Measurements from ENCODE around the gene PRKCA.

The PRKCA gene

DNA sequence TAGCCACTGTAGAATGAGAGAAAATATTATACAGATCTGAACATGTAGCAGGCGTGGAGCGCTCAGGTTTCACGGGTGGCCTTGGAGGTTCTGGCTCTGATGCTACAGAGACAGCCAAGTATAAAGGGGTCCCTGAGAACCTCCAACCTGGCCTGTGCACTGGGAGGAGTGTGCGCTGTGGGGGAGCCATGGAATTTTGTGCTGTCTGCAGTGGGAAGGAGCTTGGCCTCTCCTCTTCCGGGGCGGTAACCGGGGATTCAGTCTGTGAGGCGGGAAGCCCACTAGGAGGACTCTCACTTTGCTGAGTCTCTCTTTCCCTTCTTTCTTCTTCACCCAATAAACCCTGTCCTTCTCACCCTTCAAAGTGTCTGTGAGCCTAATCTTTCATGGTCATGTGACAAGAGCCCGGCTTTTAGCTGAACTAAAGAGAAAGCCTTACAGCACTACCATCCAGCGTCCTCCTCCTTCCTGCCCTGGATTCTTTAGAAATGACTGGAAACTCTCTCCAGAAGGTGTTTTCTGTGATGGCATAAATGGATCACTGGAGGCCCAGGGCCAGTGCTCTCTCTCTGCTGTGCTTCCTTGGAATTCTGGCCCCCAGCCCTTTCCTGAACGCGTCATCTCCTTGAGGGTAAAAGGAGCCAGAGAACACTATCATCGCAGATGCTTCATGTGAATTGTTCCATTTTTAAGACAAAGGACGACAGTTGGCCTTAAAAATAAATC is 300.4 kb downstream of the PRKCA start:
- no peak for TF ChIP-seq TAF1 (IDR thresholded peaks at IDR 0.05; ENCODE audit: borderline replicate concordance, insufficient read depth, low read length)
- no peak for TF ChIP-seq POLR2AphosphoS5 (IDR thresholded peaks at IDR 0.05; ENCODE audit: low read depth, low read length)
- TF ChIP-seq, protein P1, sequence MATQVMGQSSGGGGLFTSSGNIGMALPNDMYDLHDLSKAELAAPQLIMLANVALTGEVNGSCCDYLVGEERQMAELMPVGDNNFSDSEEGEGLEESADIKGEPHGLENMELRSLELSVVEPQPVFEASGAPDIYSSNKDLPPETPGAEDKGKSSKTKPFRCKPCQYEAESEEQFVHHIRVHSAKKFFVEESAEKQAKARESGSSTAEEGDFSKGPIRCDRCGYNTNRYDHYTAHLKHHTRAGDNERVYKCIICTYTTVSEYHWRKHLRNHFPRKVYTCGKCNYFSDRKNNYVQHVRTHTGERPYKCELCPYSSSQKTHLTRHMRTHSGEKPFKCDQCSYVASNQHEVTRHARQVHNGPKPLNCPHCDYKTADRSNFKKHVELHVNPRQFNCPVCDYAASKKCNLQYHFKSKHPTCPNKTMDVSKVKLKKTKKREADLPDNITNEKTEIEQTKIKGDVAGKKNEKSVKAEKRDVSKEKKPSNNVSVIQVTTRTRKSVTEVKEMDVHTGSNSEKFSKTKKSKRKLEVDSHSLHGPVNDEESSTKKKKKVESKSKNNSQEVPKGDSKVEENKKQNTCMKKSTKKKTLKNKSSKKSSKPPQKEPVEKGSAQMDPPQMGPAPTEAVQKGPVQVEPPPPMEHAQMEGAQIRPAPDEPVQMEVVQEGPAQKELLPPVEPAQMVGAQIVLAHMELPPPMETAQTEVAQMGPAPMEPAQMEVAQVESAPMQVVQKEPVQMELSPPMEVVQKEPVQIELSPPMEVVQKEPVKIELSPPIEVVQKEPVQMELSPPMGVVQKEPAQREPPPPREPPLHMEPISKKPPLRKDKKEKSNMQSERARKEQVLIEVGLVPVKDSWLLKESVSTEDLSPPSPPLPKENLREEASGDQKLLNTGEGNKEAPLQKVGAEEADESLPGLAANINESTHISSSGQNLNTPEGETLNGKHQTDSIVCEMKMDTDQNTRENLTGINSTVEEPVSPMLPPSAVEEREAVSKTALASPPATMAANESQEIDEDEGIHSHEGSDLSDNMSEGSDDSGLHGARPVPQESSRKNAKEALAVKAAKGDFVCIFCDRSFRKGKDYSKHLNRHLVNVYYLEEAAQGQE (IDR thresholded peaks at IDR 0.05; ENCODE audit: insufficient read depth in 1 of 2, low read depth in 2 of 2, low read length in 2 of 2), result no peak
- TF ChIP-seq FOXP2 (optimal IDR thresholded peaks at IDR 0.05; ENCODE audit: borderline replicate concordance, extremely low read depth, extremely low read length, insufficient read depth), result no peak
- TF ChIP-seq SIN3A (IDR thresholded peaks at IDR 0.05; ENCODE audit: borderline replicate concordance, insufficient read depth, low read length), result no peak

DNA sequence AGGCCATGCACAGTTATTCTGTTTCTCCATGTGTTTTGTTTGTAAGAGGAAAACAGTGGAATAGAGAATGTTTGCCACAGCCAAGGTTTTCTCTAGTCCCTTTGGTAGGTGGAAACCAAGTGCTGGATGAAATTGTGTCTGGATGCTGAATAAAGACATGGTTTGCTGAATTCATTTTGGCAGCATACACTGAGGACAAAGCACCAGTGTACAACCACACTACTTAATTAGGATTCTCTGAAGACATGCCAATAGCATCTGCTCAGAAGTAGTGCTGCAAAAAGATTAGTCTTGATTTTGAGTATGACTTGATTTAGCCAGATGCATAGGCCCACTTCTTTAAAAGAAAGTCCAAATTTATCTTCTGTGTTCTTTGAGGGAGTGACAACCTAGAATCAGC is 302.0 kb downstream of the PRKCA start:
- TF ChIP-seq FOXP2 (optimal IDR thresholded peaks at IDR 0.05; ENCODE audit: borderline replicate concordance, extremely low read depth, extremely low read length, insufficient read depth) (no peak), TAF1 (IDR thresholded peaks at IDR 0.05; ENCODE audit: borderline replicate concordance, insufficient read depth, low read length) (no peak), POLR2AphosphoS5 (IDR thresholded peaks at IDR 0.05; ENCODE audit: low read depth, low read length) (no peak), SIN3A (IDR thresholded peaks at IDR 0.05; ENCODE audit: borderline replicate concordance, insufficient read depth, low read length) (no peak)
- TF ChIP-seq, protein P1 (IDR thresholded peaks at IDR 0.05; ENCODE audit: insufficient read depth in 1 of 2, low read depth in 2 of 2, low read length in 2 of 2), result no peak

DNA sequence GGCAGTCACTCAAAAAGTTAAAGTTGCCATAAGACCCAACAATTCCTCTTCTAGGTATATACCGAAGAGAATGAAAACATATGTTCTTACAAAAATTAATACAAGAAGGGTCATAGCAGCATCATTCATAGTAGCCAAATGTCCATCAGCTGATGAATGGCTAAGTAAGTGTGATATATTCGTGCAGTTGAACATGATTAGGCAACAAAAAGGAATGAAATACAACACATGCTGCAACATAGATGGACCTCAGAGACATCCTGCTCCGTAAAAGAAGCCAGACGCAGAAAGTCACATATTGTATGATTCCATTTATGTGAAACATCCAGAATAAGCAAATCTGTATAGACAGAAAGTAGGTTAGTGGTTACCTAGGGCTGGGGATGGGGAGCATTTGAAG is 303.1 kb downstream of the PRKCA start:
- TF ChIP-seq FOXP2 (optimal IDR thresholded peaks at IDR 0.05; ENCODE audit: borderline replicate concordance, extremely low read depth, extremely low read length, insufficient read depth) (no peak), TAF1 (IDR thresholded peaks at IDR 0.05; ENCODE audit: borderline replicate concordance, insufficient read depth, low read length) (no peak), SIN3A (IDR thresholded peaks at IDR 0.05; ENCODE audit: borderline replicate concordance, insufficient read depth, low read length) (no peak), POLR2AphosphoS5 (IDR thresholded peaks at IDR 0.05; ENCODE audit: low read depth, low read length) (no peak)
- TF ChIP-seq, protein P1 (IDR thresholded peaks at IDR 0.05; ENCODE audit: insufficient read depth in 1 of 2, low read depth in 2 of 2, low read length in 2 of 2), result no peak

DNA sequence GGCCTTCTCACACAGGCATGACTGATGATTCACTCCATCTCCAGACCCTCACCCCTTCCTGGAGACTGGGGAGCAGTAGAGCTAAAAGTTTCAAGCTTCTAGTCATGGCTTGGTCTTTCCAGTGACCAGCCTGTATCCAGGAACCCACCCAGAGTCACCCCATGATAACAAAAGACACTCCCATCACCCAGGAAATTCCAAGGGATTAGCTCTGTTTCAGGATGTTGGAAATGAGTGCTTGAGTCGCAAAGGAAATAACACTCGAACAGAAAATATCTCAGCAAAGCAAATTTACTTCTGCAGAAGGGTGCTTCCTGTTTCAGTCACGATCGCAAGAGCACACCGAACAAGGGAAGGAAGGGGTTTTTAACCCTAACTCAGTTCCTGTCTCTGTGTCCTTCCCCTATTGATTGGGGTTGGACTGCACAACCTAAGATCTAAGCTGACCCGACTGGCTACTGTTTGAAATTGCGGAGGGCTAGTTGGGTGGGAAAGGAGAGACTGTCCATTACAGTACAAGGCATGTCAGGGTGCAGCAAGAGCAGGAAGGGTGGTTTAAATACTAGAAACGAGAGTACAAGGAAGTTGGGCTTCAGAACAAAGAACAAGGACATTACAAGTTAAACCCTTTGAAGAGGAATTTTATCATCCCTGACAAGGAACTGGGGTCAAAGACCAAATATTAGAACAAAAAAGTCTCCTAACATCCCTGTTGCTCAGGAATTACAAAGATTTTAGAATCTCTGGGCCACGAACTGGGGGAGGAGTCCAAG is 308.1 kb downstream of the PRKCA start:
- TF ChIP-seq POLR2AphosphoS5 (IDR thresholded peaks at IDR 0.05; ENCODE audit: low read depth, low read length) (no peak), SIN3A (IDR thresholded peaks at IDR 0.05; ENCODE audit: borderline replicate concordance, insufficient read depth, low read length) (no peak), TAF1 (IDR thresholded peaks at IDR 0.05; ENCODE audit: borderline replicate concordance, insufficient read depth, low read length) (no peak), FOXP2 (optimal IDR thresholded peaks at IDR 0.05; ENCODE audit: borderline replicate concordance, extremely low read depth, extremely low read length, insufficient read depth) (no peak)
- TF ChIP-seq, protein P1 (IDR thresholded peaks at IDR 0.05; ENCODE audit: insufficient read depth in 1 of 2, low read depth in 2 of 2, low read length in 2 of 2), result no peak
